Trophoblast cell (in vitro differentiated cells and primary cell): ENCODE measurements around the gene AUTS2.
"Not testable (repeated sequence)": the region's sequence is repeated elsewhere in the genome, so short reads cannot be mapped to it uniquely, and the experiment has no call there.

ENCODE experiments used
- DNase-seq, 2 donors: peaks; one replicate each; pipeline ENCODE4 v3.0.0-alpha.2; 2016
- H2AFZ ChIP-seq: 2 replicates; pipeline ENCODE4 v1.6.1; 2013; ENCODE audit warnings: low read length, moderate library complexity, mild to moderate bottlenecking; ENCODE audit not compliant: insufficient read depth, poor library complexity
- H2AK5ac ChIP-seq: 2 replicates; pipeline ENCODE4 v1.6.1; 2013; ENCODE audit warnings: mild to moderate bottlenecking, low read length
- H2BK120ac ChIP-seq: 2 replicates; pipeline ENCODE4 v1.6.1; 2013; ENCODE audit warnings: low read length, mild to moderate bottlenecking, moderate library complexity; ENCODE audit not compliant: insufficient read depth, poor library complexity
- H2BK12ac ChIP-seq: 2 replicates; pipeline ENCODE4 v1.6.1; 2013; ENCODE audit warnings: mild to moderate bottlenecking, low read length, moderate library complexity
- H2BK5ac ChIP-seq: 2 replicates; pipeline ENCODE4 v1.6.1; 2013; ENCODE audit warnings: low read length, low read depth, moderate library complexity, mild to moderate bottlenecking; ENCODE audit not compliant: poor library complexity
- H3K14ac ChIP-seq: 2 replicates; pipeline ENCODE4 v1.6.1; 2013; ENCODE audit warnings: mild to moderate bottlenecking, low read length
- H3K18ac ChIP-seq: 2 replicates; pipeline ENCODE4 v1.6.1; 2013; ENCODE audit warnings: mild to moderate bottlenecking, low read length
- H3K23ac ChIP-seq: 2 replicates; pipeline ENCODE4 v1.6.1; 2013; ENCODE audit warnings: low read length
- H3K27ac ChIP-seq: 2 replicates; pipeline ENCODE4 v1.5.1; 2013; ENCODE audit warnings: low read depth, mild to moderate bottlenecking, inconsistent platforms, low read length, moderate library complexity
- H3K27me3 ChIP-seq: 2 replicates; pipeline ENCODE4 v1.6.1; 2013; ENCODE audit warnings: inconsistent platforms, mild to moderate bottlenecking, low read length, moderate library complexity; ENCODE audit not compliant: insufficient read depth
- H3K36me3 ChIP-seq, 2 experiments: 1 replicate in 1 of 2; 2 replicates in 1 of 2; pipeline ENCODE4 v1.6.1; 2013; ENCODE audit warnings: low read length in 2 of 2, mild to moderate bottlenecking in 2 of 2, moderate library complexity in 1 of 2; ENCODE audit not compliant: insufficient read depth in 2 of 2, control insufficient read depth in 1 of 2
- H3K4ac ChIP-seq: 2 replicates; pipeline ENCODE4 v1.6.1; 2013; ENCODE audit warnings: low read depth, mild to moderate bottlenecking, low read length, moderate library complexity
- H3K4me1 ChIP-seq, 2 experiments: 1 replicate in 1 of 2; 2 replicates in 1 of 2; pipeline ENCODE4 v1.6.1; 2013; ENCODE audit warnings: low read length in 2 of 2, mild to moderate bottlenecking in 2 of 2, moderate library complexity in 1 of 2; ENCODE audit not compliant: insufficient read depth in 2 of 2, control insufficient read depth in 1 of 2
- H3K4me2 ChIP-seq: 2 replicates; pipeline ENCODE4 v1.6.1; 2013; ENCODE audit warnings: inconsistent platforms, mild to moderate bottlenecking, low read length, moderate library complexity
- H3K4me3 ChIP-seq: 2 replicates; pipeline ENCODE4 v1.5.1; 2013; ENCODE audit warnings: mild to moderate bottlenecking, low read depth, low read length, inconsistent platforms
- H3K79me1 ChIP-seq: one replicate; pipeline ENCODE4 v1.6.1; 2013; ENCODE audit warnings: low read length
- H3K79me2 ChIP-seq: 2 replicates; pipeline ENCODE4 v1.6.1; 2013; ENCODE audit warnings: low read length, mild to moderate bottlenecking; ENCODE audit not compliant: control insufficient read depth, insufficient read depth, poor library complexity
- H3K9ac ChIP-seq: 2 replicates; pipeline ENCODE4 v1.6.1; 2013; ENCODE audit warnings: mild to moderate bottlenecking, low read length
- H3K9me3 ChIP-seq: 2 replicates; pipeline ENCODE4 v1.6.1; 2013; ENCODE audit warnings: low read depth, mild to moderate bottlenecking, control low read depth, inconsistent platforms, low read length; ENCODE audit not compliant: insufficient read depth
- H4K12ac ChIP-seq: 2 replicates; pipeline ENCODE4 v1.6.1; 2013; ENCODE audit warnings: low read depth, mild to moderate bottlenecking, low read length, moderate library complexity
- H4K8ac ChIP-seq: 2 replicates; pipeline ENCODE4 v1.6.1; 2013; ENCODE audit warnings: low read depth, mild to moderate bottlenecking, low read length, moderate library complexity
- H4K91ac ChIP-seq: one replicate; pipeline ENCODE4 v1.6.1; 2013; ENCODE audit warnings: low read depth, mild to moderate bottlenecking, low read length, moderate library complexity
- WGBS: extraction: QIAGEN DNeasy Blood & Tissue Kit; methylation state at CpG from one replicate; pipeline ENCODE4 v1.1.7; 2013; ENCODE audit warnings: missing lambda C conversion rate; ENCODE audit not compliant: insufficient read length, insufficient coverage; ENCODE audit errors: extremely low coverage; 5-methylcytosine and 5-hydroxymethylcytosine counted together

AUTS2 gene

GRCh38 chr7:70268179-70268578, 669.9 kb downstream of the AUTS2 start:
- H3K79me1 ChIP-seq, result no peaks in the 10 kb centered on the region
- no peak overlapping the region for H4K91ac ChIP-seq
- no peak overlapping the region for H4K12ac ChIP-seq
- H2AK5ac ChIP-seq, result no peak overlapping the region
- H3K4me1 ChIP-seq, result no peaks in the 10 kb centered on the region
- H4K8ac ChIP-seq, result no peak overlapping the region
- no peaks in the 10 kb centered on the region for H3K36me3 ChIP-seq
- H2AFZ ChIP-seq, result no peak overlapping the region
- no peak overlapping the region for H3K4me3 ChIP-seq
- no peak overlapping the region for H3K9ac ChIP-seq
- no peak overlapping the region for H3K14ac ChIP-seq
- no peak overlapping the region for H3K4ac ChIP-seq
- no peaks in the 10 kb centered on the region for H3K27me3 ChIP-seq
- H3K4me2 ChIP-seq, result no peak overlapping the region
- no peak overlapping the region for H3K27ac ChIP-seq
- no peak overlapping the region for H2BK5ac ChIP-seq
- no peak overlapping the region for H2BK12ac ChIP-seq
- H3K18ac ChIP-seq, result no peak overlapping the region
- H3K9me3 ChIP-seq, result no peaks in the 10 kb centered on the region
- H2BK120ac ChIP-seq, result no peak overlapping the region
- no peak for DNase-seq
- H3K79me2 ChIP-seq, result no peaks in the 10 kb centered on the region
- H3K23ac ChIP-seq, result no peak overlapping the region
- no CpG with 5 or more reads among the region's 2 CpGs for WGBS

- H4K12ac ChIP-seq, result no peak overlapping the region
- no peak for DNase-seq
These were observed 671.9 kb downstream of the AUTS2 start for GRCh38 chr7:70270149-70270548.

GRCh38 chr7:70271617-70272081, 673.4 kb downstream of the AUTS2 start:
- no peaks in the 10 kb centered on the region for H3K4me1 ChIP-seq
- H3K4ac ChIP-seq, result no peak overlapping the region
- no peak overlapping the region for H3K23ac ChIP-seq
- H3K79me2 ChIP-seq, result no peaks in the 10 kb centered on the region
- H3K9ac ChIP-seq, result no peak overlapping the region
- H3K18ac ChIP-seq, result no peak overlapping the region
- H3K27ac ChIP-seq, result no peak overlapping the region
- H3K36me3 ChIP-seq, result no peaks in the 10 kb centered on the region
- H2BK120ac ChIP-seq, result no peak overlapping the region
- H3K4me3 ChIP-seq, result no peak overlapping the region
- H4K12ac ChIP-seq, result no peak overlapping the region
- no peaks in the 10 kb centered on the region for H3K27me3 ChIP-seq
- no peak for DNase-seq
- H4K91ac ChIP-seq, result no peak overlapping the region
- no peak overlapping the region for H2BK12ac ChIP-seq
- no peak overlapping the region for H2AK5ac ChIP-seq
- no peak overlapping the region for H2BK5ac ChIP-seq
- H3K9me3 ChIP-seq, result no peaks in the 10 kb centered on the region
- H3K79me1 ChIP-seq, result no peaks in the 10 kb centered on the region
- no peak overlapping the region for H3K14ac ChIP-seq
- WGBS, result no CpG with 5 or more reads among the region's 8 CpGs
- no peak overlapping the region for H3K4me2 ChIP-seq
- H2AFZ ChIP-seq, result no peak overlapping the region
- H4K8ac ChIP-seq, result no peak overlapping the region

More at GRCh38 chr7:70270149-70270548, 671.9 kb downstream of the AUTS2 start:
- Histone ChIP-seq H3K4ac (no peak overlapping the region), H3K79me2 (no peaks in the 10 kb centered on the region), H3K9ac (no peak overlapping the region), H3K18ac (no peak overlapping the region), H3K4me3 (no peak overlapping the region), H3K4me1 (no peaks in the 10 kb centered on the region), H3K27me3 (no peaks in the 10 kb centered on the region), H2BK120ac (no peak overlapping the region), H3K27ac (no peak overlapping the region), H4K8ac (no peak overlapping the region), H3K36me3 (no peaks in the 10 kb centered on the region), H2BK12ac (no peak overlapping the region), H3K14ac (no peak overlapping the region), H2AK5ac (no peak overlapping the region), H3K23ac (no peak overlapping the region), H2AFZ (no peak overlapping the region), H3K9me3 (no peaks in the 10 kb centered on the region), H4K91ac (no peak overlapping the region), H3K79me1 (no peaks in the 10 kb centered on the region), H3K4me2 (no peak overlapping the region), H2BK5ac (no peak overlapping the region)
- WGBS, result no CpG with 5 or more reads among the region's 1 CpG

- not testable (repeated sequence) for H2BK5ac ChIP-seq, H3K9me3 ChIP-seq, H3K23ac ChIP-seq, H2AK5ac ChIP-seq, H3K4me1 ChIP-seq, H4K8ac ChIP-seq, H3K27me3 ChIP-seq, H3K4ac ChIP-seq, H3K9ac ChIP-seq, H2AFZ ChIP-seq, H3K79me2 ChIP-seq, H3K36me3 ChIP-seq, H4K91ac ChIP-seq, H2BK12ac ChIP-seq, H3K4me3 ChIP-seq, H3K4me2 ChIP-seq, DNase-seq, H4K12ac ChIP-seq, H3K27ac ChIP-seq, H2BK120ac ChIP-seq, H3K14ac ChIP-seq, H3K18ac ChIP-seq, H3K79me1 ChIP-seq
- WGBS, result no CpG with 5 or more reads among the region's 3 CpGs
These were observed 677.3 kb downstream of the AUTS2 start for GRCh38 chr7:70275570-70275969.
